SHP77 (cell line): ENCODE measurements around the gene ZNF831.

Source experiments
- DNase-seq, 2 experiments: peaks; one replicate each; lab custom pipeline; 2025; lab: John Stamatoyannopoulos, UW

ZNF831 gene

DNA sequence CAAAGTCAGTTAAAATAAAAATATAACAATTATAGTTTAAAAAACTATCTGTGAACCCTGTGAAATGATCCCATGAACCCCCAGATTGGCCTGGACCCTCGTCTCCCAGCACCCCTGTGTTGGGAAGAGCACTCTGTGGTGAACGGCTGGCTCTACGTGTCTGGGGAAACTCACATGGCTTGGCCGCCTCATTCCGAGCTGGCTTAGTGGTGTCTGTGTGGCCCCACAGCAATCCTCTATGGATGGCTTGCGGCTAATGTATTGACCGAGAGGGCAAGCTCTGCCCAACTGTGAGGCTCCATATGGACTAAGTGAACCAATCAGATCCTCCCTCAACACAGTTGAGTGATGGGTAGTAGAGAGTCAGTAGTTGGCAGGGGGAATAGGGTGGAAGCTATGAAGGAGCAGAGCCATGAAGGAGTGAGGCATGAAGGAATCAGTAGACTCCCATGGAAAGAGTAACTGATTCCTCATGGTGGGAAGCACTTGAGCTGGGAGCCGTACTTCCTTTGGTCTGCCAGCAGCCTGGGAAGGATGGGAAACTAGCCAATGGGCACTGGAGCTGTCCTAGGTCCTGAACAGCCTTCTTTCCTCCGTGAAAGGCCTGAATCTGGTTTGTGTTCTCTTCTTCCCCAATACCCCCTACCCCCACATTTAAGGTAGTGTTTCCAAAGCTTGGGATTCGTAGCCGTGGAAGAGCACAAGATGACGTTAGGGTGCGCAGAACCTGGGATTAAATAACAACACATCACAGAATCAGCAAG, 21.6 kb upstream of the ZNF831 start:
- no peak for DNase-seq

- DNase-seq = no peak
These were observed 20.3 kb upstream of the ZNF831 start for GRCh38 chr20:59143326-59143725.

DNA sequence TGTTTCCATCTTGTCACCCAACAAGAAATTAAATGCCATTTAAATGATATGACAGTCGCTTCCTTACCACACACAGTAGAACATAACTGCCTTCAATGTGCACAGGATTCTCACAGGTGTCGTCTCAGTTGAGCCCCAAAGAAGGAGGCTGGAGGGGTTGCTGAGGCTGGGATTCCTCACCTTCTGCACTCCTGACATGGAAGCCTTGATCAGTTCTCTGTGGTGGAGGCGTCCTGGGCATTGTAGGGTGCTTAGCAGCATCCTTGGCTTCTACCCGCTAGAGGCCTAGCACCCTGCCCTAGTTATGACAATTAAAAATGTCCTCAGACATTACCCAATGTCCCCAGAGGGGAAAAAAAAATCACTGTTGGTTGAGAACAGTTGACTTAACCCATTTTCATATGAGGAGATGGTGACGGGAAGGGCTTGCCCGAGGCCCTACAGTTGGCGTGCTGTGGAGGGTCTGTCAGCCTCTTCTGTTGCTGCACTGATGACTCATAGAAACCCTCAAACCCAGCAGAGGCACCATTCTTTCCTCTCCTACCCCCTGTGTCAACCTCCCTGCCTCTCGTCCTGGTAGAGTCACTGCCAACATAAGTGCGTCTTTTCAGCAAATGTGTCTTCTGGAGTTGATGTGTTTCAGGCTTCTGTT, 19.3 kb upstream of the ZNF831 start:
- DNase-seq = no peak

DNA sequence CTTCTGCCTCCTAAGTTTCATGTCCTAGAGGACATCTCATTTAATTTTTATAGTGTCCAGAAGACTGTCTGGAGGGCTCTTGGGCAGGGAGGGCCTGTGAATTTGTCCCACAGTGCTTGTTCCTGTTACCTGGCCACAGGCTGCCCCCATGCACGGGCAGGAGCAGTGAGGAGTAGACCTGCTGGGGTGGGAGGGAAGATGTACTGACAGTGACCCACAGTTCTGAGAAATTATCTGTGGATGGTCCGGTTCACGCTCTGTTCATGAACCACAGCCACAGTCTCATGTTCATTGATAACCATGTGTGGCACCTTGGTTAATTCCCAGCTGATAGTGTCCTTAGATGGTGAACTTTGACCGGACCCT, 18.8 kb upstream of the ZNF831 start:
- DNase-seq = no peak

- no peak for DNase-seq
These were observed 18.2 kb upstream of the ZNF831 start for GRCh38 chr20:59145247-59145923.

DNA sequence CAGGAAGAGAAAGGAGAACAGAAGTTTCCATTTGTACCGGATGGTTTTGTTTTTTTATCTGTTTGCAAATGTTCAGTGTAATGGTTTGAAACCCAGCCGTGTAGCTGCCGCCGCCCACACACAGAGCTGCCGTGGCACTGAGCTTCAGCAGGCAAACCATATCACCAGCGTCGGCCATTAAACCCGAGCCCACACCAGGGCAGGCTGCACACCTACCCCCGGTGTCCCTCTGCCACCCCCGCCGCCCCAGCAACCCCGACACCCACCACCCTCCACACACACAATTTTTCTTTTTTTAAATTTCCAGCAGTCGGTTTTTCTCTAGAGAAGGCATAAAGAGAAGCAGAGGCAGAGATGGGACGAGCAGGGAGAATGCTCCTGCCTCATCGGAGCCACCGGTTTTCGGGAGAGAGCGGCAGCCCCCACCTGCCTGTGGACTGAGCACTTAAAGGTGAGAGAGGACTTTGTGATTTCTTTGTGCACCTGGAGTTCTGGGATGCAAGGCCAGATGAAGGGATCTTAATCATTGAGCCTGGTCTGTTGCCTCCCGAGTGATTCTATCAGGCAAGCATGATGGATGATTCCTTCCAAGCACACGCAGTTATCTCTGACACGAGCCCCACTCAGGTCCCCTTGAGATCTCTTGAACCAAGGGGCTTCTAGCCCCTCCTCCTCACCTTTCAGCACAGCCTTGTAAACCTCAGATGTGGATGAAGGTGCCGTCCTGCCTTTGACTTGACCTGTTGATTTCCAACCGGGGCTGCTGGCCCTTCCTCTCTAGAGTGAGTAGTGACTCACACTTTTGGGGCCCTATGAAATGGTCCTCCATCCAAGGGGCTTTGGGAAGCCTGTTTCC, 17.5 kb upstream of the ZNF831 start:
- DNase-seq = no peak

- DNase-seq = no peak
These were observed 16.6 kb upstream of the ZNF831 start for GRCh38 chr20:59146780-59147565.

- no peak for DNase-seq
These were observed 16.0 kb upstream of the ZNF831 start for GRCh38 chr20:59147586-59147985.

- no peak for DNase-seq
These were observed 14.7 kb upstream of the ZNF831 start for GRCh38 chr20:59148701-59149493.

DNA sequence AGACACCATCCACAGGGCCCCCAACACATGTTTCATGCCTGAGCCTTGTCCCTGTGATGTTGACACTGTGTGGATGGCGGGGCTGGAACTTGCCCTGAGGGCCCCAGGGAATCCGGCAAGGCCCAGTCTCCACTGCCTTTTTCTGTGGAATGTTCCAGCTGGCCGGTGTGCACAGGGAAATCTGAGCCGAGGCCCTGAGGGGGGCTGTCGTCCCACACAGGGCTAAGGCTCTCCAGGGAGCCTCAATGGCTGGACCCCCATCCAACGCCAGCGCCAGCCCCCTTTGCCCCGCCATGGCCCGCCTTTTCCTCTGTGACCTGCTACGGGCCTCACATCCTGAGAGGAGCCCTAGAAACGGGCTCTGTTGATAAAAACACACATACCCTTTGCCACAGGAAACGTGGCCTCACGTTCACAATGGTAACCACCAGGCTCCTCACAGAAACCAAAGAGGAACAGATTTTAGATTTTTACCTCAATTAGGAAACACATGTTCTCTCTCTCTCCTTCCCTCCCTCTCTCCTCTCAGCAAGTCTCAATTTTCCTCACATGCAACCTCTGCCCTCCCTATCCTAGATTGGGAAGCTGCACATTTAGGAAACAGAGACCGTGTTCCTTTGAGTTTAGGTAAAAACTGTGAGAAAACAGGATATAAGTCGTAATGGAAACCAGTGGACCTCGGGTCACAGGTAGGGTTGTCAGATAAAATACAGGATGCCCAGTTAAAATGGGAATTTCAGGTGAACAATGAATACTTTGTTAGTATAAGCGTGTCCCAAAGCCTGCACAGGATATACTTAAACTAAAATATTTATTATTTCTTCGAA, 13.7 kb upstream of the ZNF831 start:
- no peak for DNase-seq

GRCh38 chr20:59150821-59151251, 12.8 kb upstream of the ZNF831 start:
- no peak for DNase-seq

GRCh38 chr20:59151391-59151790, 12.2 kb upstream of the ZNF831 start:
- DNase-seq = no peak

- DNase-seq = no peak
These were observed 11.8 kb upstream of the ZNF831 start for GRCh38 chr20:59151820-59152219.

DNA sequence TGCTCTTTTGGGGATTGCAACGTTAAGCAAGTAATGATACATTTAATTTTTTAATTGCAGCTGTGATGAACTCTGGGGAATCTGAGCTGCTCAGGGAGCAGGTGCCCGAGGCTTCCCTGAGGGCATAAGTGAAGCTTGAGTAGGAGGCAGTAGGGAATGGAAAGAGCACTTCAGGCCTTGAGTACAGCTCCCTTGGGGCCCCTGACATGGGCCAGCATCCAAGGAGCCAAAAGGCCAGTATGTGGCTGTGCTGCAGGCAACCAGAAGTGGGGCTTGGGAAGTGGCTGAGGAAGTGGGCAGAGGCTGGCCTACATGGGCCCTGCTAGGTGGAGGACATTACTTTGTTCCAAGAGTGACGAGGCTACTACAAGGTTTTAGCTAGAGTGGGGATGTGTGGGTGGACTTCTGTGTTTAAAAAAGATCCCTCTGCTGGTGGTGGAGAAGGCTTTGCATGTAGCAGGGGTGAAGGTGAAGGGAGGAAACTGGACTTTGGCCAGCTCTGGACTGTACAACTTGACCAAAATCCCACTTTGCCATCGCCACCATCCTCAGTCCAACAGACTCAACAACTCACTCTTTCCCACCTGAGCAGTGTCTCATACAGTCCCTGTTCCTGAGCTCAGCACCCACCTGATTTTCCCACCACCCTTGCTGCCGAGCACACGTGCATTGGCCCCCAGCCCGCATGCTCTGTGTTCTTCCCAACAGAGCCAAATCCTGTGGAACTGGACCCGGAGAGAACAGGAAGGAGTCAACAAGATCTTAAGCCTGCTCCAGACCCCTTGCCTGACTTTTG, 10.9 kb upstream of the ZNF831 start:
- DNase-seq = no peak

- DNase-seq = no peak
These were observed 10.3 kb upstream of the ZNF831 start for GRCh38 chr20:59153355-59153681.

GRCh38 chr20:59153832-59154231, 9.8 kb upstream of the ZNF831 start:
- no peak for DNase-seq

DNA sequence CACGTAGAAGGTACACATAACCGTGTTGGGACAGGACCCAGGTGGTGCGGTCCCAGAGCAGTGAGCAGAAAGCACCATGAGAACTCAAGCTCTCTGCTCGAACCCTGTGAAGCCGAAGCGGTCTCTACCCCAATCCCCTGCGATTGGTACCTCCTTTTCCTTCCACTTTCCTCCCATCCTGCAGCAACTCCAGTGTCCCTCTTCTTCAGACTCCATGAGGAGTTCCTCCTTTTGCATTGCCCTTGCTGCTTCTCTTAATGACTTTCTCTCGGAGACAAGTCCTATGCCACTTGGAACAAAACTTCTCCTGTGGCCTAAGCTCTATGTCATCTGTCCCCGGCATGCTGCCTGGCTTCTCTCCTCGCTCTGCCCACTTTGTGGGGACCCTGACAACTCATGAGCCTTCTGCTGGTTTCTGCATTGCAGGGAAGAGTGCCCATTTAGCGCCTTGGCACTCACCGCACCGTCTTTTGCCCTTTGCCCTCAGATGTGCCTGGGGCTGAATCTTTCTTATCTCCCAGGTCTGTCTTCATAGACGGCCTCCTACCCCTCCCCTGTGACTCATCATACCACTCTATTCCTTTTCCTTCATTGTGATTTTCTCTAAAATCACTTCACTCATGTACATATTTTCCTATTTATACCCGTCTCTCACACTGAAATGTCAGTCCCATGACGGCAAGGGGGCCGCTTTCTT, 9.2 kb upstream of the ZNF831 start:
- DNase-seq = no peak

DNA sequence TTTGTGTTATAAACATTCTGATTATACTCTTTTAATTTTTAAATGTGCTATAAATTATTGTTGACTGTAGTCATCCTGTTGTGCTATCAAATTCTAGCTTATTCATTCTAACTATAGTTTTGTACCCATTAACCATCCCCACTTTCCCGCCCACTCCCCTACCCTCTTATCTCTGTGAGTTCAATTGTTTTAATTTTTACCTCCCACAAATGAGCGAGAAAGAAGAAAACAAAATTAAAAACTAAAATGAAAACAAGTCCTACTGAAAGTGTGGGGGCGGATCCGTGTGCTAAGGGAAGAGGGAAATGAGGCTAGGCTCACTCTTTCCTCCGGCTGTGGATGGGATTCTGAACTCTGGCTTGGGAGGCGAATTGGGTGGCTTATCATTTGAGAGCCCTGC, 6.6 kb upstream of the ZNF831 start:
- DNase-seq = no peak
